NCI-H146 (cell line): ENCODE measurements around the gene CERS5.

Experiments used
- DNase-seq: peaks from one replicate; lab custom pipeline; 2025; lab: John Stamatoyannopoulos, UW

CERS5 gene

GRCh38 chr12:50167049-50167828 lies at the start of gene CERS5:
TSS of gene CERS5 (minus strand) at chr12:50167369. CDS start at chr12:50167297, 72 bp downstream.
- DNase-seq = peak; percentile 99

GRCh38 chr12:50215033-50215432 lies 47.9 kb upstream of the CERS5 start:
- no peak for DNase-seq

GRCh38 chr12:50214018-50214417 lies 46.8 kb upstream of the CERS5 start:
- DNase-seq = no peak

GRCh38 chr12:50213439-50213838 lies 46.3 kb upstream of the CERS5 start:
- no peak for DNase-seq

- DNase-seq = no peak
Measured at GRCh38 chr12:50212071-50212467, 44.9 kb upstream of the CERS5 start.

GRCh38 chr12:50211392-50212070 lies 44.4 kb upstream of the CERS5 start:
- DNase-seq = no peak

- DNase-seq = no peak
Measured at GRCh38 chr12:50207424-50207823, 40.3 kb upstream of the CERS5 start.

GRCh38 chr12:50205648-50206047 lies 38.5 kb upstream of the CERS5 start:
- no peak for DNase-seq

GRCh38 chr12:50203691-50204090 lies 36.5 kb upstream of the CERS5 start:
- DNase-seq = no peak

GRCh38 chr12:50201987-50202521 lies 34.9 kb upstream of the CERS5 start:
- DNase-seq = no peak

- DNase-seq = no peak
Measured at GRCh38 chr12:50200552-50201273, 33.5 kb upstream of the CERS5 start.

GRCh38 chr12:50198829-50199228 lies 31.7 kb upstream of the CERS5 start:
- no peak for DNase-seq

- no peak for DNase-seq
Measured at GRCh38 chr12:50197297-50197727, 30.1 kb upstream of the CERS5 start.

- no peak for DNase-seq
Measured at GRCh38 chr12:50196537-50196936, 29.4 kb upstream of the CERS5 start.

- DNase-seq = no peak
Measured at GRCh38 chr12:50195832-50196231, 28.7 kb upstream of the CERS5 start.

GRCh38 chr12:50192908-50193307 lies 25.7 kb upstream of the CERS5 start:
- no peak for DNase-seq

- DNase-seq = no peak
Measured at GRCh38 chr12:50192236-50192635, 25.1 kb upstream of the CERS5 start.

- DNase-seq = no peak
Measured at GRCh38 chr12:50190859-50191258, 23.7 kb upstream of the CERS5 start.

- DNase-seq = no peak
Measured at GRCh38 chr12:50188875-50189575, 21.9 kb upstream of the CERS5 start.

- DNase-seq = no peak
Measured at GRCh38 chr12:50188241-50188781, 21.1 kb upstream of the CERS5 start.

- no peak for DNase-seq
Measured at GRCh38 chr12:50187084-50187900, 20.1 kb upstream of the CERS5 start.
